Epithelial cell of prostate (primary cell): ENCODE data around the gene HOXA10.

Experiments used
- DNase-seq: peaks from one replicate; pipeline ENCODE4 v3.0.0-alpha.2; 2011; ENCODE audit warnings: low read depth, low spot score
- H3K27ac ChIP-seq: fragments of 450-650 bp; 2 replicates; pipeline ENCODE4 v1.5.1; 2017; ENCODE audit warnings: mild to moderate bottlenecking

The HOXA10 gene

GRCh38 chr7:27123477-27124053 is 50.6 kb downstream of the HOXA10 start:
- H3K27ac ChIP-seq, result no peak overlapping the region
- no peak for DNase-seq

- H3K27ac ChIP-seq, result no peak overlapping the region
- DNase-seq, result no peak
These were observed 51.1 kb downstream of the HOXA10 start for GRCh38 chr7:27123007-27123476.

- DNase-seq, result no peak
- H3K27ac ChIP-seq, result no peak overlapping the region
These were observed 51.8 kb downstream of the HOXA10 start for GRCh38 chr7:27122077-27122910.

GRCh38 chr7:27121684-27122076 is 52.4 kb downstream of the HOXA10 start:
- H3K27ac ChIP-seq, result no peak overlapping the region
- no peak for DNase-seq
